Measurements from ENCODE around the gene GPR3. TPM values are rescaled to one million over a fixed set of nuclear protein-coding genes. Genes with fewer than 3 reads are reported as not detected.

GPR3 gene
- total and polyA plus RNA-seq, 2 donors (not counting 3 experiments of a cell fraction or from before 2014, with no cell fraction given) = 1.8 TPM

DNA sequence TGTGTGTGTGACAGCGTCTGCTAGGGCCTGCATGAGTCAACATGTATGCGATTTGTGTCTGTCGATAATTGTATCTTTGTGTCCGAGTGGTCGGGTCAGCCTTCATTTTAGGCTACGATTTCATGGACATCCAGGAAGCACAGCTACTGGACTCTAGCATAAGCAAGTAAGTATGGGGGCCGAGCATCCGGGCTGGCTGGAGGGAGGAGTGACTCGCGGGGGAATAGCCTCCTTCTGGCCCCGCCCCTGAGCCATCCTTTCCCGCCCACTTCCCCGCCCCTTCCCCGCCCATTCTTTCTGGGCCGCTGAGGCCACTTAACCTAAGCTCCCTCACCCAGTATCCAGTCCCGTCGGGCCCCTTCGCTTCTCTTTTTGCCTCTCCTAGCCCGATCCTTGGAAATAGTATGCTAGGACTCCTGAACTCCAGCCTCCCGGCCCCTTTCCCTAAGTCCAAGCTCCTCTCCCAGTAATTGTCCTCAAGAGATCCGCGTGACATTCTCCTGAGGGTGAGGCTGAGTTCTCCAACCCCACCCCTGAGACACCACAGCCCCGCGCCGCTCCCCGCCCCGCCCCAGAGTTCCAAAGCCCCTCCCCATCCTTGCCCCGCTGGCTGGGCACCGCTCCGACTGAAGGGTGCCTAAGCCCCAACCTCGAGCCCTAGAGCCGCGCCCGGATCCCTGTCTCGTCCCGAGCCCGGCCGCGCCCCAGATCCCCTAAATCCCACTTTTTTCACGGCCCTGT is 26.9 kb upstream of the GPR3 start:
- Histone ChIP-seq H3K27me3 (ENCODE audit: control insufficient read depth in 2 of 2, insufficient read depth in 2 of 2, low read length in 2 of 2) (no peaks in the 10 kb centered on the region), H3K4me3 (replicated peaks in 1 of 3; ENCODE audit: insufficient read depth in 1 of 3, low read depth in 1 of 3, low read length in 3 of 3) (peak overlapping the region; percentile 62 to 81 (median 79)), H3K9me3 (replicated peaks; ENCODE audit: control insufficient read depth, insufficient read depth, low read length) (no peaks in the 10 kb centered on the region), H3K4me1 (ENCODE audit: control insufficient read depth, extremely low read depth, insufficient read depth, low read length) (peaks cover 15% of the 10 kb centered on the region), H3K36me3 (ENCODE audit: control insufficient read depth in 2 of 2, extremely low read depth in 1 of 2, insufficient read depth in 2 of 2, low read length in 2 of 2) (peaks cover 0 to 2% of the 10 kb centered on the region in 2 experiments), H2AFZ (ENCODE audit: low read depth, low read length) (peak overlapping the region; percentile 97), H4K20me1 (replicated peaks; ENCODE audit: control insufficient read depth, extremely low read depth, insufficient read depth, low read length) (no peaks in the 10 kb centered on the region), H3K79me2 (ENCODE audit: control insufficient read depth, insufficient read depth, low read length) (no peaks in the 10 kb centered on the region), H3K27ac (ENCODE audit: insufficient read depth, low read depth, low read length) (peak overlapping the region; percentile 85), H3K9me1 (replicated peaks; ENCODE audit: control insufficient read depth, extremely low read depth, insufficient read depth, low read length) (no peaks in the 10 kb centered on the region), H3K9ac (replicated peaks; ENCODE audit: extremely low read depth, insufficient read depth, low read length) (peak overlapping the region; percentile 83), H3K4me2 (ENCODE audit: insufficient read depth, low read length) (peak overlapping the region; percentile 80)
- intact Hi-C loops (cut with micrococcal nuclease) (loop anchor here (1.0 kb wide), 3 partner anchors 8 to 43 kb away; partner anchors contain the start of genes GPR3 and TMEM222), dilution Hi-C loops (cut with MboI; ENCODE audit: extremely low pct_ligation_motif_present, low sequenced_read_pairs) (no loop called here)
- BruUV-seq (replicated peaks) = no TSS peak
- TF ChIP-seq POLR2A (IDR thresholded peaks at IDR 0.05; ENCODE audit: low read depth, low read length) (peak; percentile 41), FOS (IDR thresholded peaks at IDR 0.05; ENCODE audit: borderline replicate concordance, insufficient read depth, low read length) (no peak), MYC (IDR thresholded peaks at IDR 0.05; ENCODE audit: low read depth, low read length) (no peak), JUN (IDR thresholded peaks at IDR 0.05; ENCODE audit: borderline replicate concordance, insufficient read depth, insufficient read length, low read depth) (no peak), GATA2 (IDR thresholded peaks at IDR 0.05; ENCODE audit: insufficient read depth, insufficient read length, low read depth, low read length) (no peak), EZH2 (IDR thresholded peaks at IDR 0.05; ENCODE audit: borderline replicate concordance, low read depth, low read length, severe bottlenecking) (no peak), POLR2AphosphoS5 (IDR thresholded peaks at IDR 0.05; ENCODE audit: insufficient read depth, low read depth, low read length) (peak; percentile 61)
- TF ChIP-seq, protein P1, sequence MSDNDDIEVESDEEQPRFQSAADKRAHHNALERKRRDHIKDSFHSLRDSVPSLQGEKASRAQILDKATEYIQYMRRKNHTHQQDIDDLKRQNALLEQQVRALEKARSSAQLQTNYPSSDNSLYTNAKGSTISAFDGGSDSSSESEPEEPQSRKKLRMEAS (IDR thresholded peaks at IDR 0.05; ENCODE audit: insufficient read depth, insufficient read length) = no peak
- TF ChIP-seq, protein P2, sequence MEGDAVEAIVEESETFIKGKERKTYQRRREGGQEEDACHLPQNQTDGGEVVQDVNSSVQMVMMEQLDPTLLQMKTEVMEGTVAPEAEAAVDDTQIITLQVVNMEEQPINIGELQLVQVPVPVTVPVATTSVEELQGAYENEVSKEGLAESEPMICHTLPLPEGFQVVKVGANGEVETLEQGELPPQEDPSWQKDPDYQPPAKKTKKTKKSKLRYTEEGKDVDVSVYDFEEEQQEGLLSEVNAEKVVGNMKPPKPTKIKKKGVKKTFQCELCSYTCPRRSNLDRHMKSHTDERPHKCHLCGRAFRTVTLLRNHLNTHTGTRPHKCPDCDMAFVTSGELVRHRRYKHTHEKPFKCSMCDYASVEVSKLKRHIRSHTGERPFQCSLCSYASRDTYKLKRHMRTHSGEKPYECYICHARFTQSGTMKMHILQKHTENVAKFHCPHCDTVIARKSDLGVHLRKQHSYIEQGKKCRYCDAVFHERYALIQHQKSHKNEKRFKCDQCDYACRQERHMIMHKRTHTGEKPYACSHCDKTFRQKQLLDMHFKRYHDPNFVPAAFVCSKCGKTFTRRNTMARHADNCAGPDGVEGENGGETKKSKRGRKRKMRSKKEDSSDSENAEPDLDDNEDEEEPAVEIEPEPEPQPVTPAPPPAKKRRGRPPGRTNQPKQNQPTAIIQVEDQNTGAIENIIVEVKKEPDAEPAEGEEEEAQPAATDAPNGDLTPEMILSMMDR (IDR thresholded peaks at IDR 0.05; ENCODE audit: extremely low read depth in 1 of 2, insufficient read depth in 1 of 2, low read depth in 1 of 2, low read length in 2 of 2) = no peak
- POLR2A ChIA-PET = interaction anchor here (0.6 to 1.7 kb wide), 7 partner anchors 10 to 1146 kb away, joined by 3 to 5 read pairs (median 4); partner anchors contain the start of gene AHDC1
- peak; percentile 91 for DNase-seq (ENCODE audit: low read depth, low spot score)
- FAIRE-seq = peak; percentile 97
- CTCF ChIA-PET = interaction anchor here (0.7 to 6.8 kb wide), 30 partner anchors 9 to 321 kb away, joined by 3 to 57 read pairs (median 5); partner anchors contain the start of genes CD164L2, FCN3 and GPR3
